T-cell (primary cell): ENCODE measurements around the gene R3HDM2. TPM values are rescaled to one million over a fixed set of nuclear protein-coding genes. Genes with fewer than 3 reads are reported as not detected.
A peak's percentile ranks its signal among the peaks of the same experiment; 100 is the strongest.

Experiments
- ATAC-seq, 4 experiments: fragments of 200-7000 bp in 3 of 4; fragments of 150-1000 bp in 1 of 4; cut with Tn5 transposase; replicated peaks in 1 of 4; 1 replicate in 3 of 4; 2 replicates in 1 of 4; pipeline ENCODE4 v1.10.0; 2021; ENCODE audit warnings: moderate library complexity in 3 of 4, mild to moderate bottlenecking in 2 of 4, moderate number of reproducible peaks in 1 of 4
- CTCF ChIA-PET, 2 donors: fragments of 300-600 bp; sonication (Branson Sonifier 250); formaldehyde crosslinking; loops; one replicate each; lab custom pipeline; 2022; ENCODE audit warnings: antibody characterized with exemption in 2 of 2; lab: Charles Lee
- POLR2A ChIA-PET, 2 donors: fragments of 300-600 bp; sonication (Branson Sonifier 250); formaldehyde crosslinking; loops; one replicate each; lab custom pipeline; 2022; ENCODE audit warnings: antibody characterized with exemption in 2 of 2; lab: Charles Lee
- DNase-seq, 35 experiments: peaks; one replicate each; pipeline versions ENCODE4 v3.0.0 to v3.0.0-alpha.2; 2013 to 2023
- H3K27ac ChIP-seq: one replicate; pipeline ENCODE4 v1.5.1; 2013; ENCODE audit warnings: low read length
- H3K27me3 ChIP-seq, 2 experiments: replicated peaks in 1 of 2; 1 replicate in 1 of 2; 2 replicates in 1 of 2; pipeline versions ENCODE4 v1.6.1 to v1.7.0; 2013; ENCODE audit warnings: low read length in 1 of 2, mixed read lengths in 1 of 2; ENCODE audit not compliant: control insufficient read depth in 2 of 2, insufficient read depth in 2 of 2; ENCODE audit errors: extremely low read depth in 1 of 2
- H3K36me3 ChIP-seq, 2 donors: 1 replicate in 1 of 2; 2 replicates in 1 of 2; pipeline versions ENCODE4 v1.6.1 to v1.7.0; 2013; ENCODE audit warnings: low read length in 1 of 2; ENCODE audit not compliant: control insufficient read depth in 2 of 2, insufficient read depth in 1 of 2; ENCODE audit errors: extremely low read depth in 1 of 2
- H3K4me1 ChIP-seq, 2 experiments: 1 replicate in 1 of 2; 2 replicates in 1 of 2; pipeline versions ENCODE4 v1.6.1 to v1.7.0; 2013; ENCODE audit warnings: low read length in 2 of 2, mixed read lengths in 1 of 2; ENCODE audit not compliant: insufficient read depth in 2 of 2, control insufficient read depth in 1 of 2; ENCODE audit errors: extremely low read depth in 1 of 2
- H3K4me3 ChIP-seq, 2 donors: 1 replicate in 1 of 2; 2 replicates in 1 of 2; pipeline versions ENCODE4 v1.5.1 to v1.7.0; 2013; ENCODE audit warnings: mild to moderate bottlenecking in 2 of 2, low read length in 1 of 2, moderate library complexity in 1 of 2; ENCODE audit not compliant: control insufficient read depth in 1 of 2; ENCODE audit errors: extremely low read depth in 1 of 2
- H3K9me3 ChIP-seq: 2 replicates; pipeline ENCODE4 v1.7.0; 2013
- H3K27ac Mint-ChIP-seq, 2 donors: one replicate each; pipeline ENCODE4 v1.8.0; 2020 to 2021; ENCODE audit warnings: mild to moderate bottlenecking in 2 of 2, mixed read lengths in 2 of 2
- H3K27me3 Mint-ChIP-seq, 2 donors: one replicate each; pipeline ENCODE4 v1.8.0; 2021 to 2022; ENCODE audit warnings: mixed read lengths in 2 of 2
- H3K36me3 Mint-ChIP-seq: one replicate; pipeline ENCODE4 v1.8.0; 2021; ENCODE audit warnings: mixed read lengths
- H3K4me1 Mint-ChIP-seq, 3 donors: one replicate each; pipeline ENCODE4 v1.8.0; 2020 to 2022; ENCODE audit warnings: mixed read lengths in 3 of 3, mild to moderate bottlenecking in 1 of 3
- H3K4me3 Mint-ChIP-seq, 3 donors: one replicate each; pipeline ENCODE4 v1.8.0; 2020 to 2022; ENCODE audit warnings: mild to moderate bottlenecking in 3 of 3, mixed read lengths in 3 of 3, moderate library complexity in 3 of 3
- H3K9me3 Mint-ChIP-seq, 3 donors: one replicate each; pipeline ENCODE4 v1.8.0; 2020 to 2022; ENCODE audit warnings: mixed read lengths in 3 of 3
- WGBS: methylation state at CpG from one replicate; pipeline ENCODE4 v1.1.5; 2013; ENCODE audit warnings: missing lambda C conversion rate; ENCODE audit not compliant: insufficient coverage; 5-methylcytosine and 5-hydroxymethylcytosine counted together
- total RNA-seq, 35 experiments: library from RNA in 6 of 35; stranded (reverse) in 6 of 35; fragments of 120-200 nt in 1 of 35; gene quantifications; one replicate each; pipeline versions ENCODE4 v1.2.1 to v1.2.4 and lab custom pipeline; 2013 to 2026

Gene R3HDM2
- total RNA-seq, 5 donors from 2014 or later (not counting 1 experiment from before 2014, with no cell fraction given): 88.3 to 122 (median 94.7) TPM

- CTCF ChIA-PET: interaction anchor here (0.5 to 1.2 kb wide), 3 partner anchors 35 to 192 kb away, joined by 3 to 5 read pairs (median 3); no protein-coding TSS in a partner anchor
- Histone ChIP-seq H3K9me3 (no peaks in the 10 kb centered on the region), H3K4me3 (no peak overlapping the region), H3K36me3 (no peaks in the 10 kb centered on the region), H3K27ac (no peak overlapping the region), H3K4me1 (peaks cover 13 to 47% of the 10 kb centered on the region in 2 experiments), H3K27me3 (peaks cover 0 to 46% of the 10 kb centered on the region in 2 experiments)
- Mint-ChIP-seq H3K36me3 (no peaks in the 10 kb centered on the region), H3K9me3 (no peaks in the 10 kb centered on the region), H3K4me3 (no peak overlapping the region), H3K27ac (no peak overlapping the region), H3K27me3 (peaks cover 0 to 12% of the 10 kb centered on the region in 2 donors), H3K4me1 (peaks cover 27 to 49% (median 33%) of the 10 kb centered on the region in 3 donors)
- POLR2A ChIA-PET: no interaction called here
- 93% methylated on average over 3 of the region's 6 CpGs for WGBS
- DNase-seq: no peak
- ATAC-seq: no peak
Measured at GRCh38 chr12:57456737-57457490, 26.1 kb upstream of the R3HDM2 start.

- POLR2A ChIA-PET: interaction anchor here in 1 of 2 donors (0.5 to 0.6 kb wide), 2 partner anchors 8 to 24 kb away, joined by 3 to 7 read pairs; partner anchors contain the start of gene ARHGAP9
Measured at GRCh38 chr12:57456145-57456700, 25.4 kb upstream of the R3HDM2 start.

GRCh38 chr12:57455374-57456144, 24.7 kb upstream of the R3HDM2 start:
- H3K4me1 ChIP-seq: peaks cover 3 to 33% of the 10 kb centered on the region in 2 experiments
- Mint-ChIP-seq H3K27me3 (peaks cover 0 to 6% of the 10 kb centered on the region in 2 donors), H3K4me1 (peaks cover 22 to 36% (median 24%) of the 10 kb centered on the region in 3 donors), H3K9me3 (no peaks in the 10 kb centered on the region), H3K27ac (no peak overlapping the region), H3K4me3 (peak overlapping the region in 2 of 3 donors; percentile 28 to 42), H3K36me3 (no peaks in the 10 kb centered on the region)
- no peak overlapping the region for H3K4me3 ChIP-seq
- no peak for DNase-seq
- no peaks in the 10 kb centered on the region for H3K9me3 ChIP-seq
- no peaks in the 10 kb centered on the region for H3K36me3 ChIP-seq
- POLR2A ChIA-PET: interaction anchor here in 1 of 2 donors (0.5 to 0.6 kb wide), 3 partner anchors 7 to 911 kb away, joined by 3 to 7 read pairs (median 3); partner anchors contain the start of gene ARHGAP9
- peaks cover 0 to 36% of the 10 kb centered on the region in 2 experiments for H3K27me3 ChIP-seq
- CTCF ChIA-PET: interaction anchor here (0.5 to 1.2 kb wide), 7 partner anchors 58 to 243 kb away, joined by 3 to 4 read pairs (median 3); no protein-coding TSS in a partner anchor
- H3K27ac ChIP-seq: no peak overlapping the region
- WGBS: 80% methylated on average over 5 of the region's 10 CpGs
- ATAC-seq: no peak

More at GRCh38 chr12:57456145-57456700, 25.4 kb upstream of the R3HDM2 start:
- Histone ChIP-seq H3K27ac (no peak overlapping the region), H3K4me1 (peaks cover 9 to 40% of the 10 kb centered on the region in 2 experiments), H3K27me3 (peaks cover 0 to 41% of the 10 kb centered on the region in 2 experiments), H3K9me3 (no peaks in the 10 kb centered on the region), H3K36me3 (no peaks in the 10 kb centered on the region), H3K4me3 (no peak overlapping the region)
- H3K4me3 Mint-ChIP-seq: peak overlapping the region in 2 of 3 donors; percentile 28 to 42
- 51% methylated on average over 12 of the region's 15 CpGs for WGBS
- H3K36me3 Mint-ChIP-seq: no peaks in the 10 kb centered on the region
- peaks cover 24 to 42% (median 28%) of the 10 kb centered on the region in 3 donors for H3K4me1 Mint-ChIP-seq
- ATAC-seq (peak in 1 of 4 experiments; percentile 17), DNase-seq (peak in 13 of 35 experiments; percentile 22 to 70 (median 40))
- no peaks in the 10 kb centered on the region for H3K9me3 Mint-ChIP-seq
- peaks cover 0 to 9% of the 10 kb centered on the region in 2 donors for H3K27me3 Mint-ChIP-seq
- H3K27ac Mint-ChIP-seq: no peak overlapping the region
- CTCF ChIA-PET: interaction anchor here in 1 of 2 donors (0.5 to 1.2 kb wide), 3 partner anchors 35 to 68 kb away, joined by 3 to 5 read pairs (median 4); no protein-coding TSS in a partner anchor

GRCh38 chr12:57454566-57455373, 23.9 kb upstream of the R3HDM2 start, which contains the start of gene INHBE:
Gene INHBE, plus strand, starts transcription at chr12:57455307. Its CDS starts 230 bp downstream, at chr12:57455537.
- no peaks in the 10 kb centered on the region for H3K36me3 Mint-ChIP-seq
- peaks cover 0 to 25% of the 10 kb centered on the region in 2 experiments for H3K4me1 ChIP-seq
- CTCF ChIA-PET: interaction anchor here (0.5 to 1.0 kb wide), 4 partner anchors 66 to 244 kb away, joined by 3 to 4 read pairs (median 4); no protein-coding TSS in a partner anchor
- no peaks in the 10 kb centered on the region for H3K9me3 Mint-ChIP-seq
- H3K4me1 Mint-ChIP-seq: peaks cover 18 to 28% (median 19%) of the 10 kb centered on the region in 3 donors
- H3K27ac ChIP-seq: no peak within 1 kb of the TSS
- H3K27me3 ChIP-seq: peaks cover 0 to 33% of the 10 kb centered on the region in 2 experiments
- no peaks in the 10 kb centered on the region for H3K36me3 ChIP-seq
- ATAC-seq (no peak), DNase-seq (no peak)
- H3K4me3 ChIP-seq: no peak within 1 kb of the TSS
- peak within 1 kb of the TSS in 2 of 3 donors; percentile 28 to 42 for H3K4me3 Mint-ChIP-seq
- H3K27me3 Mint-ChIP-seq: peaks cover 0 to 1% of the 10 kb centered on the region in 2 donors
- no peak within 1 kb of the TSS for H3K27ac Mint-ChIP-seq
- POLR2A ChIA-PET: interaction anchor here in 1 of 2 donors (0.6 kb wide), 1 partner anchor 910 kb away, joined by 3 read pairs; no protein-coding TSS in a partner anchor
- H3K9me3 ChIP-seq: no peaks in the 10 kb centered on the region
- 81% methylated on average over 7 of the region's 10 CpGs for WGBS

- no peak overlapping the region for H3K27ac ChIP-seq
Measured at GRCh38 chr12:57454213-57454565, 23.3 kb upstream of the R3HDM2 start.

More at GRCh38 chr12:57454213-57454565, 23.3 kb upstream of the R3HDM2 start:
- ChIA-PET POLR2A (no interaction called here), CTCF (interaction anchor here in 1 of 2 donors (0.6 kb wide), 1 partner anchor 941 kb away, joined by 8 read pairs; no protein-coding TSS in a partner anchor)
- H3K9me3 Mint-ChIP-seq: no peaks in the 10 kb centered on the region
- Histone ChIP-seq H3K4me3 (no peak overlapping the region), H3K9me3 (no peaks in the 10 kb centered on the region), H3K4me1 (peaks cover 0 to 20% of the 10 kb centered on the region in 2 experiments), H3K27me3 (peaks cover 0 to 33% of the 10 kb centered on the region in 2 experiments), H3K36me3 (no peaks in the 10 kb centered on the region)
- no peaks in the 10 kb centered on the region for H3K36me3 Mint-ChIP-seq
- H3K4me3 Mint-ChIP-seq: no peak overlapping the region
- H3K4me1 Mint-ChIP-seq: peaks cover 14 to 22% (median 14%) of the 10 kb centered on the region in 3 donors
- H3K27ac Mint-ChIP-seq: no peak overlapping the region
- peaks cover 0 to 1% of the 10 kb centered on the region in 2 donors for H3K27me3 Mint-ChIP-seq
- no peak for ATAC-seq
- WGBS: no CpG with 5 or more reads among the region's 2 CpGs
- DNase-seq: no peak
